Measurements from ENCODE around the gene NCAPH2.

The NCAPH2 gene

GRCh38 chr22:50522806-50523438 is 14.9 kb downstream of the NCAPH2 start:
- no peak for DNase-seq (ENCODE audit: low read depth)
- no peak for TF ChIP-seq CTCF (IDR thresholded peaks at IDR 0.05; ENCODE audit: insufficient read depth, low read depth, low read length, missing control alignments)
- no peak overlapping the region for H3K4me3 ChIP-seq (ENCODE audit: low read depth, low read length)

- no peak for TF ChIP-seq CTCF (IDR thresholded peaks at IDR 0.05; ENCODE audit: insufficient read depth, low read depth, low read length, missing control alignments)
- no peak for DNase-seq (ENCODE audit: low read depth)
- H3K4me3 ChIP-seq (ENCODE audit: low read depth, low read length) = no peak overlapping the region
These were observed 15.4 kb downstream of the NCAPH2 start for GRCh38 chr22:50523458-50523805.

- TF ChIP-seq CTCF (IDR thresholded peaks at IDR 0.05; ENCODE audit: insufficient read depth, low read depth, low read length, missing control alignments) = no peak
- no peak for DNase-seq (ENCODE audit: low read depth)
- peak overlapping the region; percentile 68 for H3K4me3 ChIP-seq (ENCODE audit: low read depth, low read length)
These were observed 16.0 kb downstream of the NCAPH2 start for GRCh38 chr22:50523806-50524675.

GRCh38 chr22:50524676-50525103 is 16.7 kb downstream of the NCAPH2 start:
- peak overlapping the region; percentile 68 for H3K4me3 ChIP-seq (ENCODE audit: low read depth, low read length)
- TF ChIP-seq CTCF (IDR thresholded peaks at IDR 0.05; ENCODE audit: insufficient read depth, low read depth, low read length, missing control alignments) = no peak
- DNase-seq (ENCODE audit: low read depth) = no peak

GRCh38 chr22:50525104-50525857 is 17.3 kb downstream of the NCAPH2 start, which contains the start of gene SCO2:
TSS of gene SCO2 (minus strand) at chr22:50525598. CDS start at chr22:50524411, 1,187 bp downstream.
- TF ChIP-seq CTCF (IDR thresholded peaks at IDR 0.05; ENCODE audit: insufficient read depth, low read depth, low read length, missing control alignments) = peak; percentile 50
- peak; percentile 99 for DNase-seq (ENCODE audit: low read depth)
- H3K4me3 ChIP-seq (ENCODE audit: low read depth, low read length) = peak within 1 kb of the TSS; percentile 68

- DNase-seq (ENCODE audit: low read depth) = no peak
These were observed 17.8 kb downstream of the NCAPH2 start for GRCh38 chr22:50525858-50526107.

More at GRCh38 chr22:50525858-50526107, 17.8 kb downstream of the NCAPH2 start:
- peak overlapping the region; percentile 68 for H3K4me3 ChIP-seq (ENCODE audit: low read depth, low read length)
- no peak for TF ChIP-seq CTCF (IDR thresholded peaks at IDR 0.05; ENCODE audit: insufficient read depth, low read depth, low read length, missing control alignments)

Data from GM12865 (cell line).